Bone marrow (tissue), 2 donors: ENCODE measurements around the gene KSR1.
"Not testable (repeated sequence)": the region's sequence is repeated elsewhere in the genome, so short reads cannot be mapped to it uniquely, and the experiment has no call there.

ENCODE experiments used
- DNase-seq, 2 donors: peaks; one replicate each; lab custom pipeline; 2025; lab: John Stamatoyannopoulos, UW

The KSR1 gene

GRCh38 chr17:27455914-27456680 is at the start of gene KSR1:
Gene KSR1, plus strand, starts transcription at chr17:27456448. Its CDS starts 196 bp downstream, at chr17:27456644.
- DNase-seq, result peak; percentile 61 to 83

GRCh38 chr17:27407916-27408864 is 48.1 kb upstream of the KSR1 start:
- no peak for DNase-seq

DNA sequence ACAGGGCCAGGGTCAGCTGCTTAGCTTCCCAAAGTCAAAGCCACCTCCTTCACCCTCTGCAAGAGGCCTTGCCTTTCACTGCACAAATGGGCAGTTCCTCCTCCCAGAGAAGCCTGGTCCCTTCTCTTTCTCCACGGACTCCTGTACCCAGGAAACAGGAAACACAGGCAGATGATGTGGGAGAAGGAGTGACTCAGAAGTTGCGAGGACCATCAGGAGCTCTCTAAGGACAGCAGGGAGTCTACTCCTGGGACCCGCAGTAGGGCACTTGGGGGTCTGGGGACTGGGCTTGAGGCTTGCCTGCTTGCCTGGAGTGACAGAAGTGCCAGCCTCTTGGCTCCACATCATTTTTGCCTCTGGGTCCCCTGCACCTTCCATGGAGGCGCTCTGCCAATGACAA is 47.4 kb upstream of the KSR1 start:
- no peak for DNase-seq

GRCh38 chr17:27412158-27412557 is 44.1 kb upstream of the KSR1 start:
- not testable (repeated sequence) for DNase-seq

DNA sequence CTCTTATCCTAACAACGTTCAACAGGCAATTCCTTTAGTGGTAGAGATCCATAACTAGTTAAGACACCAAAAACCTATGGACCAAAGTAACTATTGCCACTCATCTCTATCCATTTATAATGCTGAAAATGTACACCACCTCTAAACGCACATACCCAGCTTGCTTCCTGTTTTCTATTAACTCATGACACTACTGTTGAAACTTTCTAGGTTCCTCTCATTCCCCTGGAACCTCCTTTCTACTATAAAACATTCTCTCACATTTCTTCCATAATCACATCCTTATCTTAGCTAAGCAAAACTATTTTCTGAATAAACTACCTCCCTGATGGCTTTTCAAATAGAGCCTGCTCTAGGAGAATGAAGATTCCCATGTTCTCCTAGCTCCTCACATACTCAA is 42.9 kb upstream of the KSR1 start:
- no peak for DNase-seq

GRCh38 chr17:27413792-27414191 is 42.5 kb upstream of the KSR1 start:
- peak in 1 of 2 donors; percentile 28 for DNase-seq

- DNase-seq, result no peak
These were observed 42.0 kb upstream of the KSR1 start for GRCh38 chr17:27414271-27414670.

- DNase-seq, result no peak
These were observed 41.6 kb upstream of the KSR1 start for GRCh38 chr17:27414694-27415093.

DNA sequence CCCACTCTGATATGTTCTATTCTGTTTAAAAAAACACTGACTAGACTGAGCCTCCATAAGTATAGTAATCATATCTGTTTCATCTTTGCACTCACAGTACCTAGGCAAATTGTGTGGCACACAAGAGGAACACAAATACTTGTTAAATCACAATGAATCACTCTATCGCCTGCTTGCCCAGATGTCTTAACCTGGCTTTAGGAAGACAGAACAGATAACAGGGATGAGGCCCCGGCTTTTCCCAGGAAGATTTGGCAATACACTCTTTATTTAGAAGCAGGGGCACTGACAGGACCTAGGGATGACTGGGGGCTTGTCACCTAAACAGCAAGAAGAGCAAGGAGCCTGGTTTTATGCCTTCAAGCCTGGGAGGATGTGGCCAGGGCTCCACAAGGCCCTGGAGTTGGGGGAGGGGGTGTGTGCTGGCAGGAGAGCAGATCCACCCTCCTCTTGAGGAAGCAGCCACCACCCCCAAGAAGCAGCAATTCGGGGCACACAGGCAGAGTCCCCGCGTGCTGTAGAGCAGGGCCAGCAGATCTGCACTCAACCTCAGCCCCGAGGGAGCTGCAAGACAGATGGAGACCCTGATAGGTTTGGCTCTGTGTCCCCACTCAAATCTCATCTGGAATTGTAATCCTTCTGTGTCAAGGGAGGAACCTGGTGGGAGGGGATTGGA is 41.0 kb upstream of the KSR1 start:
- peak in 1 of 2 donors; percentile 9 for DNase-seq

DNA sequence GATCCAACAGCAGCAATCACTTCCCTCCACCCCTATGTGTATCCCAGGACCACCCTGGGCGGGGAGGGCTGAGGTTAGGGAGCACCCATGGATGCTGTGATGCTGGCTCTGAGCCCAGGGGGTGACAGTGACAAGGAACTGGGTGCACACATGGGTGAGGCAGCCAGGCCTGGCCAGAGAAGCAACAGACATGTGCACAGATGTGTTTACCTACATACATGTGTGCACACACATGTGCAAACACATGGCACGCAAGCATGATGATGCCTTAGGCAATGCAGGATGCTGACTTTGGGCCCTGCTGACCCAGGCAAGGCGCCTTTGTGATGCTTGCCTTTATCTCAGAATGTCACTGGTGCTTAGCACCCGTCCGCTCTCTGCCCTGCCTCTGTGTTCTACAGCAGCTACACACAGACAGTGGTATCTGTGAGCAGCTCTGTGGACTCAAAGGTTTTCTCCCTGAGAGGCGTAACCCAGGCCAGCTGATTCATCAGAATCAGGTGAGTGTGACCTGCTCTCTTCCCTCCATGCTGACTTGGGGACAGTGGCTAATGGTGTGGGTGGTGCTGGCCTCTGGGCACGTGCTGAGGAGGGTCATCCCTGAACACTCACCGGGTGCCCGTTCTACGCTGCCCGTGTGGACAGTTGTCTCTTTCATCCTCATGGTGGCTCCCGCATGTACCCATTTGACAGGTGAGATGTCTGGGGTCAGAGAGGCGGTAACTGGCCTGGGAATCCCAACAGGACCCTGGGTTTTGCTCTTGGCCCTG is 38.5 kb upstream of the KSR1 start:
- no peak for DNase-seq

GRCh38 chr17:27418366-27418615 is 38.0 kb upstream of the KSR1 start:
- no peak for DNase-seq

GRCh38 chr17:27419156-27419555 is 37.1 kb upstream of the KSR1 start:
- no peak for DNase-seq

- DNase-seq, result no peak
These were observed 35.9 kb upstream of the KSR1 start for GRCh38 chr17:27420211-27420950.

DNA sequence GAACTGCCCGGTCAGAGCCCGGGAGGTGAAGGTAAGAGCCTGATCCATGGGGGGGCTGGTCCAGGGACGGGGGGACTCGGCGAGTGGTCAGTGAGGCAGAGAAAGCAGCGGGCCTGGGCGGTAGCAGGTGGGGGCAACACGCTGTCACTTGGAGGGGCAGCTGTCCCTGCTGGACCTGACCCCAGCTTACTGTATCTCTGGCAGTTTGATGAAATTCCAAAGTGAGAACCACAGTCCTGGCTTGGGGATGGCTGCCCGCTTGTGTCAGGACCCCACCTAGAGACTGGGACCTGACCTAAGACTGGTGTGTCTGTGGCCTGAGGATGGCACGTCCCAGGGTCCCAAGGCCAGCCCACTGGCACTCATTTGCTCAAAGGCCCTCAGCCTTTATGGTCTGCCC is 35.1 kb upstream of the KSR1 start:
- DNase-seq, result no peak

DNA sequence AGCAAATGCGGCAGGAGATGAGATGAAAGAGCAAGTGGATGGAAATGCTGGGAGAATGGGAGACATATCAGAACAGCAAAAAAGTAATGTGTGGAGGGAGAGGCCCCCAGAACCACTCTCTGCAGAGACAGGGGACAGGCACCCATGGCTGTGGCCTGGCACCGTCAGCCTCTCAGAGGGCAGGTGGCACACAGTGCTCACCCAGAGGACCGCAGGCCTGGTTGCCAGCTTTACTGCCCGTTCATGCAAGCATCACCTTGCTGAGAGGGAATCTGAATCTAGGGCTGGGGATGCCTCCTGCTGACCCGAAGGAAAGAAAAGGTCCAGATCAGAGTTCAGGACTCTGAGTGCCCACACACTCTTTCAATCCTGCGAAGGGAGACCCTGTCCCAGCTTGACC is 34.6 kb upstream of the KSR1 start:
- DNase-seq, result not testable (repeated sequence)

DNA sequence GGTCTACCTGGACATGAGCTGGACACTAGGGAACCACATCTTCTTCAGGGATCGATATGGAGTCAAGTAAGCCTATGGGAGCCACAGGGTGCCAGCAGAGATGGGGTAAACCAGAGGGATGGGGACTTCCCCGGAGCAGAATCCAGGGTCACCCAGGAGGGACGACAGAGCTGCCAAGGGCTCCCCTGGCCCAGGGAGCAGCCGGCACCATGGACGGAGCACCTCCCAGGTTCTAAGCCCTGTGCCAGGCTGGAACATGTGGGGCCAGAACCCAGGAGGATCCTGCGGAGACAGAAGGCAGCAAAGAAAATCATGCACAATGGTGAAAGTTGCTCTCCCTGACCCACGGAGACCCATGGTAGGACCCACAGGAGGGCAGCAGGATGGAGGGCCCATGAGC is 33.6 kb upstream of the KSR1 start:
- no peak for DNase-seq

DNA sequence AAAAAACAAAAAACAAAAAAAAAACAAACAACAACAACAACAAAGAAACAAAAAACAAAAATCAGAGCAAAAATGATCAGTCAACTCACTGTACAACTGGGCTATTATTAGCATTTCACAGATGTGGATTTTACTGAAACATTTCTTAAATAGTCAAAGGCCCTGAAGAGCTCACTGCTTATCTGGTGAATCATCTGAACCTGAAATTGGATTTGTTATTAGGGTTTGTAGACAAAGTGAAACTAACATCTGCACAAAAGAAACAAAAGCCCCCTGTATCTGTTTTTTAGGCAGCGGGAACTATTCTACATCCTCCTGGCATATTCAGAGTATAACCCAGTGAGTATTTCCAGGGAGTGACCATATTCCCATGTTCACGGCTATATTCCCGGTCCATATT is 32.6 kb upstream of the KSR1 start:
- DNase-seq, result no peak

- no peak for DNase-seq
These were observed 31.7 kb upstream of the KSR1 start for GRCh38 chr17:27424516-27424915.

DNA sequence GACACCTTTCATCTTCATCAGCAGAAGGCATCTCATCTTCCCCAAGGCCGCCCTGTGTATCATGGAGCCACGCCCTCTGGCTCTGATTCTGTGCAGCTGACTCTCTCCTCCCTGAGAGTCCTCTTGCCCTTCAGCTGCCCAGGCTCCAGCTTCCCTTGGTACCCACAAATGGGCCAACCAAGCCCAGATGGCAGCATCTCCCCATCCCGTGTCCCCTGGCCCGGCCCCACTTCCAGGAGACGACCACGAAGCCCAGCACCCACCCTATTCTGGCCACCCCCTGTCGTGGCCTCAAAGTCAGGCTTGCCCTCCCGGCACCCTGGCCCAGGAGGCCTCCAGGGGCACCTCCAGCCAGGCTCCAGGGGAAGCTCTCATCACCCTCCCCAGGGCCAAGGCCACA is 31.3 kb upstream of the KSR1 start:
- DNase-seq, result no peak

GRCh38 chr17:27425571-27425970 is 30.7 kb upstream of the KSR1 start:
- DNase-seq, result not testable (repeated sequence)

- no peak for DNase-seq
These were observed 30.3 kb upstream of the KSR1 start for GRCh38 chr17:27425991-27426390.
